Measurements from ENCODE around the gene HOXA13.
A peak's percentile ranks its signal among the peaks of the same experiment; 100 is the strongest.

HOXA13 gene

DNA sequence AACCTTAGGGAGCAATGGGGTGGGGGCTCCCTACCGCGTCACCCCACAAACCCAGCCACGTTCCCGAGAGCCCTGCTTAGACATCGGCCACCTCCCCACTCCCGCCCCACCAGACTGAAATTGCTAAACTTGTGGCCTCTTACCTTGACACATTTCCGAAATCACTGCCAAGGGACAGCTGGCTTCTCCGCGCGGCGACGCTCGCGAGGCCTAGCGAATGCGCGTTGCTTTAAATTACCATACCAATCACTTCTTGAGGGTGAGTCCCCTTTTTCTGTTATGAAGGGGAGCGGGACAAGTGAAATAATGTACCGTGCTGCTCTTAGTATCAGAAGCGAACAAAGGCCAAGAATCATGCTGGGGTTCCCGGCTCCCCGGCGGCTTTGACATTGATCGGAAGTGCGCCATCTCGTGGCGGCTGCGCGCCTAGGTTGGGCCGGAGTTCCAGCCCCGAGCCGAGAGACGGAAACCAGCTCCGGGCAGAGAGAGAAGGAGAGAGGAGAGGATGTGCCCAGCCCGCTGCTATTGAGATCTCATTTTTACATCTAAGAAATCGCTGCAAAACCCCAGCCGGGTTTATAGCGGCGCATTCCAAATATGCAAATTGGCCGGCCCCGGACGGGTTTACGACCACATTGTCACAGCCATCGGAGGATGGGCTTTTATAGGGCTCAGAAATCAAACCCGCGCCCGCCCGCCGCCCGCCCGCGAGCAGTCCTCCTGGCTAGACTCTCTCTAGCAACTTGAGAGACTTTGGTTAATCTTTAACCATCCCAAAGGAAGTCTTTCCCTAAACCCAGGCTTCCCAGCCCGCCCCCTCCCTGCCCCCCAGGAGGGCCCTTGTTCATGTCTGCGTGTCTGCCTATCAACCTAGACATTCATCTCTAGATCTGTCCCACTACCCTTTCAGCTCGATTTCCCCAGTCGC is 20.1 kb downstream of the HOXA13 start:
- peak; percentile 63 for DNase-seq

DNA sequence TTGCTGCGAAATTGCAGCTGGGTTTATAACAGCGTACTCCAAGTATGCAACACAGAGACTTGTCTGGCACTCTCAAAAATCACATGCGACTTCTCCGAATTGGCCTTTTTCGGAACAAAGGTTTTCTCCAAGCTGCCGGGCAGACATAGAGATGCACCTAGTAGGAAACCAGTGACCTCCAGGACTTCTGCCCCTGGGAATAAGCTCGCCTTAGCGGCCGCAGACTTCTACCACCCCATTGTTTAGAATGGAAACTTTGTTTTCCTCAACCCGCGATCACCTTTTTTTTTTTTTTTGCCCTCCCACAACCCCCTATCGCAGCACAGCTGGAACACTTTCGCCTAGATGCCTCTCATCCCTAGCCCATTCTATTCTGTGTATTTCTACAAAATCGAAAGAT is 20.9 kb downstream of the HOXA13 start:
- no peak for DNase-seq

DNA sequence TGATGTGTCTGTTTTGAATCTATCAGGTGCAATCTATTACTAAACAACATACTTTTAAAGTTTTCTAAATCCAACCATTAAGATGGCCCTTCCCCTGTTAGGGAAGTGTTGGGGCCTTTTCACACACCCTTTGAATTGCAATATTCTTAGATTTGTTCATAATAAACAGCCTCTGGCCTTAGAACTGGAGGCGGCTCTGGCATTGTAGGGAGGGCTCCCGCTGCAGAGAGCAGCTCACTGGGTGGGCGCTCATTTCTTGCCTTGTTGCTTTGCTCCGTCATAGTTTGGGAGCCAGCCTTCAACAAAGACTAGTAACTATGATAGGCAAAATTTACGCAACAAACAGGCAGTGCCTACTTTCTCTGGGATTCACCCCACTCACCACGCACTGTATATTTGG is 21.5 kb downstream of the HOXA13 start:
- DNase-seq: no peak

DNA sequence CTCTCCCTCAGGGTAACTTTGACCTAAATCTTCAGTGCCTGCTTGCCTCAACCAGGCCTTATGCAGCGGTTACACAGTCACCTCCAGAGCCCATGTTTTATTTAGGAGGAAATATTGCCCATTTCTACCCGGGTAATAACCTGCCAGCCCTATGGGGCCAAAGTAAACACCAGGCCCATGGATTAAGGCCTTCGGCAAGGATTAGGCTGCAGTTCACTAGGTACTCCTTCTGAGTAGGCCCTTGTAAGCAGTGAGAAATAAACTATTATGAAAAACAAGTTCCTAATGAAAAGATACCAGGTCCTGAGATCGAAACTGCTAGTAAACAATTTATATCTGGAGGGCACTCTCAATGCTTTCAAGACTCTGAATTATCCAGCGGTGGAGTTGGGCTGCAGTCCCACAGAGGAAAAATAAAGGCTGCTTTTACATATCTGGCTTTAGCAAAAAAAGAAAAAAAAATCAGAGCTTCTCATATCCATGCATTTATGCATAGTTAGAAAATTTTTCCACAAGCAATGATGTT is 22.0 kb downstream of the HOXA13 start:
- DNase-seq: no peak

DNA sequence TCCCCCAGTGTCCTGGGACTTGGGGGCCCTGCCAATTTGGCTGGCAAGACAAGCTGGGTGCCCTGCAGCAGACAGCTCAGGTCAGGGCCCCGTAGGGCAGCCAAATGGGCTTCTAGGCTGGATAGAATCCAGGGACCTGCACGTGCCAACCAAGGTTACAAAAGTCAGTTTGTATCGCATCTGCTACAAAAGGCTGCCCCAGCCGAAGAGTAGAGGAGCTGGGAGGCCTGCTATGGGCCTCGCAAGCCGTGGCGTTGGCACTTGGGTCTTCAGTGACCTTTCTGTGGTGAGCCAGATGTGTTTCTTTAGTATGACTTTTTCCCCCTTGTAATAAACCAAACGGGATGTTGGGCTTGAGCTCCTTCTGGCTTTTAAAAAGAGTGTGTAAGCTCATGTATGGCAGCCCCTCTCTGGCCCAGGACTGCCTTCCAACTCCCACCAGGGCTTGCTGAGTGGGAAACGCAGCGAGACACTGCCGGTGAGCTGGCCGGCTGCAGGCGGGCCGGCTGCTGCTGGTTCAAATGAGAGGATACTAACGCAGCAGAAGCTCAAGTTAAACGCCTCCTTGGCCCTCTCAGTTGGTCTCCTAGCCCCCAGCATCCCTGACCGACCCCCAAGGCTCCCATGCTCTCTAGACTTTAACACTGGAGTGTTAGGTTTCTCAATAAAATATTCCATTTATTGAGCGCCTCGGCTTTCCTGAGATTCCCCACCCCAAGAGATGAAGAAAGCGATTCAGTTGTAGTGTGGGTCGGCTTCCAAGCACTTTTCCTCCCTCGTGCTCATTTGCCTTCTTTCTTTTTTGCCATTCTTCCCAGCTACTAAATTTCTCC is 22.7 kb downstream of the HOXA13 start:
- DNase-seq: no peak

DNA sequence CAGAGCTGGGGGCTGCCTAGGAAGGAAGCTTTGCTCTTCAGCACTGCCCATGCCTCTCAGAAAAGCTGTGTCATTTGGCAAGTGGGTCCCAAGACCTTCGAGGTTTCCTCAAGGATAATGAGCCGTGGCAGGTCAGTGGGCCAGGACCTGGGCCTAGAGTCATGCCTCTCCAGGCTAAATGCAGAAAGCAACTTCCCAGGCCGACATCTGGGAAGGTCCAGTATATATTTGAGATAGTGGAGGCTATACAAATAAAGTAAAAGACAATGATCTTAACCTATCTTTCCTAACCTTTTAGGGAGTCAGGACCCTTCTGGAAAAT is 23.4 kb downstream of the HOXA13 start:
- DNase-seq: no peak

DNA sequence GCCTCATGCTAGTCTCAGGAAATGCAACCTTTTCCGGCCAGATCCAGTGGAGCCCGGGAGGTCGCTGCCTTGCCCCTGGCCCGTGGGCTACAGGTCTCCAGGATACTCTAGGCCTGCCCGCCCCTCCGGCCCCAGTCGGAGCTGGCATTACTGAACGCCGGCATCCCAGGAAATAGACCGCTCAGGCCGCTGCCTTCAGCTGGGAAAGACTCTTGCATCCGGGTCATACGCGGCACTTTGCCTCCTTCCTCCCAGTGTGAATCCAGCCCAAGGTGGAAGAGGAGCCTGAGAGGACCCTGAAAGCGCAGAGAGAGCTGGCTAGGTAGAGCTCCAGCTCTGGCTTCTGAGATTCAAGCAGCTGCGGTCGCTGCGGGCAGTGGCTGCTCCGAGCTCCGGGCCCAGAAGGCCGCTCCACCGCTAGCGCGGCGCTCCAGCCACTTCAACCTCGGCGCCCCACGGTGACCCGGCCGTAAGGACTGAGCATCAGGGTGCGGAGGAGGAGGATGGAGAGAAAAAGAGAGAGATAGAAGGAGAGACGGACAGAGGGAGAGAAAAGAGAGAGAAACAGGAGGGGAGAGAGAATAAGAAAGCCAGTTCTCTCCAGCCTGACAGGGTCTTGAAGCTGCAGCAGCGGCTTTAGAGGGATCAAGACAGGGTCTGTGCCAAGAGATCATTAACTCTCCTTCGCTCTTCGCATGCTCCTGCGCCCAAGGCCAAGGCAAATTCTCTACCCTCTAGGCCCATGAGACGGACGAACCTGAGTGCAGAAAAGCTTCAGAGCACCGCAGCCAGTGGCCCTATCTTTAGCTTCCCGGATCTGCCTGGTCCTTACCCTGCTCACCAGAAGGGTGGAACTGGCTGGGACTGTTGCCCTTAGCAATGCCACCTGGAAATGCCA is 24.0 kb downstream of the HOXA13 start:
- no peak for DNase-seq

DNA sequence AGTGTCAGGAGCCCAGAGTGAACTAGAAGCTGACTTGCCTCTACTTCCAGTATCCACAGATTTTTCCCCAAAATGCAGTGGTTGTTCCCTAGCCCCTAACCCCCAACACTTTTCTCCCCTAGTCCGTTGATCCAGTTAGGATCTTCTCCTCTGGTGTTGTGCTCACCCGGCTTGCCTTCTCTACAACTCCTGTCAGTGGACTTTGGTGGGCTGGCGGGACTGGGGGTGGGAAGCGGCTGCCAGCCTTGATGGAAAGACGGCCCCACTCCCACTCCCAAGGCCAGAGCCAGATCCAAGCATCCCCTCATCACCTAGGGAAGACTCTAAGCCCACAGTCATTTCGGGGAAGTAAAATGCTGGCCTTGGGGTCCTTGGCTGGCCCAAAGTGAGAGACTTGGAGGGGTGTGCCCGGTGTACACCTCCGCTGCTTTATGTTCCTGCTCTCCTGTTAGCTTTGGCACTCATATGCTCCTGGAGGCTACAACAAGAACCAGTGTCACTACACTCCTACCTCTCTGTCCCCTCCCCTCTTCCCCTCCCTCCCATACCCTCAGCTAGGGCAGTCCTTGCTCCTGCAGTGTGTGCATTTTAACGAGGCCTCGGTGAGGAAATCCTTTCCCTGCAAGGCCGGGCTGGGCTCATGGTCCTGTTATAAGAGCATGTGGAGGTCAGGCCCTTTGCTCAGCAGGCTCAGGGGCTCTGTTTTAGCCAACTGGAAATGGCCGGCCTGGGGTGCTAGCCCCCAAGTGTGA is 24.8 kb downstream of the HOXA13 start:
- DNase-seq: no peak

DNA sequence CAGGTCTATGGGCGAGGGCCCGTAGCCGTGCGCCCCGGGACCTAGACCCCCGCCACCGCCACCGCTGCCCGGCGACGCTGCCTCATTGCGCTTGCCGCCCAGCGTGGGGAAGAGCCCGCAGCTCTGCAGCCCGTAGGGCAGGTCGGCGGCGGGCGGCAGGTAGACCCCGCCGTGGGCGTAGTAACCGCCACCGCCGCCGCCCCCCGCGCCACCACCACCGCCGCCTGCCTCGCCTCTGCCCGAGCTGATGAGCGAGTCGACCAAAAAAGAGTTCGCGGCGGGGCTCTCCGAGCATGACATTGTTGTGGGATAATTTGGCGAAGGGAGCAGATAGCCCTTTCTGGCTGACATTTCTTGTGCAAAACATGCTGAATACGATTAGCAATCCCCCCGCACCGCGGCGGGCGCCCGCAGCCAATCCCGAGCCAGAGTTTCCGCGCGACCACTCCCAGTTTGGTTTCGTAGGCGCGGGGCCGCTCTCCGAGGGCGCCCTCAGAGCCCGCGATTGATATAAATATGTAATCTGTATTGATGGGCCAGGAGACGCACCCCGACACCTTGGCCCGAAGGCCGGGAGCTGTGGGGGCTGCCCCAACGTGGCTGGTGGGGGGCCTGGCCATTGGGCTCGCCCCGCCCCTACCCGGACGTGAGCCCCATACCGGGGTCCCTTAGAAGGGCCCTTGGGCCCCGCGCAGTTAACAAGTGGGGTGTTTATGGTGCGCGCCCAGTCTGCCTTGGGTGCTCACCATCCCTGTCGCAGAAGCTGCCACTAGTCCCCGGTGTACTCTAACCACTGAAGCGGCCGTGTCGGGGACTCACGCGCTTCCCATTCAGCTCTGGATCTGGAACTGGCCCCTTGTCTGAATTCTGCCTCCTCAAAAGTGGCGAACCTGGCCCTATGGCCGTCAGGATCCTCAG is 25.7 kb downstream of the HOXA13 start, which contains the start of gene HOXA10:
Gene HOXA10 (minus strand): TSS at position 365 of the 918 bp plus-strand sequence. CDS start 14 bp downstream, at position 351.
- no peak for DNase-seq

DNA sequence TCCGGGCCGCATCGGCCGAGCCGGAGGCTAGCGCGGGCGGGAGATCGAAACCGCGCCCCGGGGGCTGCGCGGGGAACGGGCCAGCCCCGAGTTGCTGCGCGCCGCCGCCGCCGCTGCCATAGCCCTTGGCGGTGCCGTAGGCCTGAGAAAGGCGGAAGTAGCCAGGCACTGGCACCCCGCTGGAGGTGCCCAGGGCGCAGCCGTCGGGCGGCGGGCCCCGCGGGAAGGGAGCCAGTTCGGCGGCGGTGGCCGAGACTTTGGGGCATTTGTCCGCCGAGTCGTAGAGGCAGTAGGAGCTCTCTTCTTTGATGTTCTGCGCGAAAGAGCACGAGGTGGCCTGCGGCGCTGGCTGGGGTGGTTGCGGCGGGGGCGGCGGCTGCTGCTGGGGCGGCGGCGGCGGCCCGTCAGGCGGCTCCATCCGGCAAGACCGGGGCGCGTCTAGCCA is 26.4 kb downstream of the HOXA13 start:
- DNase-seq: no peak

DNA sequence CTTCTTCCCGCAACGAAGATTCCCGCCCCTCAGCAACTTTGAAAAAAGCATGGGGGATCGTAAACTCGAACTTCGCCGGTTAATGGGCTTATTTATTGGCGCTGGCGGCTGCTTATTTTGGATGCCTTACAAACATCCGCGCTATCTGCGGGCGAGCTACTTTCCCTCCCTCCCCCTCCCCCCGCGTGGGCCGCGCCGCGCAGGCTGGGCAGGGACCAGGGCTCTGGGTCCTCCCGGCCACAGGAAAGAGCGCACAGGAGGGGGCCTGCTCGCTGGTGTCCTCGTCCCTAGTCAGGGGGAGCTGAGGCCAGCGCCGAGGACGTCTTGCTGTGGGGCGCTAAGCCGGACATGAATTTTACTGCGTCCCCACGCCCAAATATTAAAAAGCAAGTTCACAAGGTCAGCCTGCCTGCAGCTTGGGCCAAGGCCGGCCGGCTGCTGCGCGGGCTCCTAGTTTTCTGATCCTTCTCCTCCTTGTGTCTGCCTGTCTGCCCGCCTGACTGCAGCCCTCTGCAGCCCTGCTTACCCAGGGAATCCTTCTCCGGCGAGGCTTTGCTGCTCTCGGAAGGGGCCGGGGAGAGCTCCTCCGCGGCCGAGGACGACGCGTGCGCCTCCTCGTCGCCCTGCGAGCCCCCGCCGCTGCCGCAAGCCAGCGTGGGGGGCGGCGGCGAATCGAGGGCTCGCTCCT is 26.9 kb downstream of the HOXA13 start:
- DNase-seq: peak; percentile 52

DNA sequence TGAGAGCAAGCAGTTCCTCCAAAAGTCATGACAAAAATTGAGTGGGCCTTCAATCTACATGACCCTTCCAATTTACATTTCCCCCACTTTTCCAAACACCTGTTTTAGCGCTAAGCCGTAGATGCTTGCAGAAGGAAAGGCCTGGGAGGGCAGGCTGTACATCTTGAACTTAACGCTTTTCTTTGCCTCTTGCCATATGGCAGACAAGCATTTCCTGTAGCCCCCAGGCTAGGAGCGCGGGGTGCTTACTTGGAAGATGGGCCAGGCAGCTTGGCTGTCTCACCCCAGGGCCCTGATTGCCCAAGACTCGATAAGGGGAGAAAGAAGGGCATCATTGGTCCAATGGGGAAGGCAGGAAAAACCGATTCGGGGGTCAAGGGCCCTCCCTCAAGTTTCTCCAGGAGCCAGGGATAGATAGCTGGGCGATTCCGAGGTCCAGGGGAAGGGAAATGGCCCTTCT is 27.5 kb downstream of the HOXA13 start:
- DNase-seq: no peak

DNA sequence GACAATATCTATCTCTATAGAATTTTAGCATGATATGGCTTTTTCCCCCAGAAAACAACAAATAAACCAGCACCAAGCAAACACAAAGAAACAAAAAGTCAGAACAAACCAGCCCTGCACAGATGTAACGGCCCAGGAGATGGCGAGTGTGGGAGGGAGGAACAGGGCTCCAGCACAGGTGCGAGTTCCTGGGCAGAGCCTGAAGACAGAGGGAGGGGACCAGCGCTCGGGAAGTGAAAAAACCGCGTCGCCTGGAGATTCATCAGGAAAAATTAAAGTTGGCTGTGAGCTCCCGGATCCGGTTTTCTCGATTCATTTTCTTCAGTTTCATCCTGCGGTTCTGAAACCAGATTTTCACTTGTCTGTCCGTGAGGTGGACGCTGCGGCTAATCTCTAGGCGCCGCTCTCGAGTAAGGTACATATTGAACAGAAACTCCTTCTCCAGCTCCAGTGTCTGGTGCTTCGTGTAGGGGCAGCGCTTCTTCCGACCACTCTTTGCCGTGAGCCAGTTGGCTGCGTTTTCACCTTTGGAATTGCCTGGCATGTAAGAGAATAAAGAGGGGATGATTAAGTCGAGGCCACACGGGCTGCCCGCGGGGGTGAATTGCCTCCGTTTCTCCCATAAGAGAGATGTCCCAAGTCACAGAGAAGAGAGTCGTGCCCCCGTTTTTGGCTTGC is 28.1 kb downstream of the HOXA13 start:
- no peak for DNase-seq

DNA sequence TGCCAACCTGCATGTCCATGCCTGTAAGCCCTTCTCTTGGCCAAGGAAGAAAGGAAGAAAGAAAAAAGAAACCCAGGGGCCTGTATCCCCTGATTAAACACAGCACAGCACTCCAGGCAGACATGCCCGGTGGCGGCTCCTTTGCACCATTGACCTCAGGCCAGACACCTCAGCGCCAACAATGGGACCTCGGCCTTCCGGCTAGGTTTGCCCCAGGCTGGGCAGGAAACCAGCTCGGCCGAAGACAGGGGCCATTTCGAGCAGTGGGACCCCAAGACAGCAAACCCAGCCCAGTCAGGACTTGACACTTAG is 28.6 kb downstream of the HOXA13 start:
- DNase-seq: no peak

DNA sequence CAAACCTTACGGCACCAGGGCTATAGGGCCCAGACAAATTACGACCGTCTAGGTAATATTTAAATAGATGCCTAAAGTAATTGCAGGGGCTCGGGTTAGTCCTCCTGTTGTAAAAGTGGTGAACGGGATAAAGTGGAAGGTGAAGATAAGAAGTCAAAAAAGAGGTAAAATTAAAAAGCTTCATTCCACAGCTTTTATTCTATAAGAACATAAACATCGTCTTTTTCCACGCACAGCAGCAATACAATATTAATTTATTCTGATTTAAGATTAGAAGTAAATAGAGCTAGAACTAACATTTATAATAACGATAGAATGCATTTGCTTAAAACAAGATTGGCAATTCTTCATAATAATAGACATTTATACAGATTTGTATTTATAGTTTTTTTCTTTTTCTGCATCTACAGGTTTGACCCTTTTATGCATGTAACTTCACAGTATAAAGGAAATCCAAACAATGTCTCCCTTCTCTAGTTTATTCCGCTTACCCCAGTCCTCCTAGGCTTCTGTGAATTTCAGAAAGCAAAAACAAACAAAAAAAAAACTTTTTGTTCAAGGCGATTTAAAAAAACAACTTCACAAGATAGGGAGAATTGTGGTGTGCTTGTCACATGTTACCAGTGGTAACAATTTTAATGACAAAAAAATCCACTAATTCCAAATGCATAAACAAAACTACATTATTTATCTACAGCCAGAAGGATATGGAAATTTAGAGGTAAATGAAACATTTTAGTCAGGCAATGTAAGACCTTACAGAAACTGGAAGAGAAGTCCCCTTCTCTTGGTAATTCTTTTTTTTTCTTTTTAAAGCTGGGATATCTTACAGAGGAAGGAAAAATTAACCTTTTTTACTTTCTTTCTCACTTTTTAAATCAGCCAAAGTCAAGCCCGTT is 29.2 kb downstream of the HOXA13 start:
- no peak for DNase-seq

DNA sequence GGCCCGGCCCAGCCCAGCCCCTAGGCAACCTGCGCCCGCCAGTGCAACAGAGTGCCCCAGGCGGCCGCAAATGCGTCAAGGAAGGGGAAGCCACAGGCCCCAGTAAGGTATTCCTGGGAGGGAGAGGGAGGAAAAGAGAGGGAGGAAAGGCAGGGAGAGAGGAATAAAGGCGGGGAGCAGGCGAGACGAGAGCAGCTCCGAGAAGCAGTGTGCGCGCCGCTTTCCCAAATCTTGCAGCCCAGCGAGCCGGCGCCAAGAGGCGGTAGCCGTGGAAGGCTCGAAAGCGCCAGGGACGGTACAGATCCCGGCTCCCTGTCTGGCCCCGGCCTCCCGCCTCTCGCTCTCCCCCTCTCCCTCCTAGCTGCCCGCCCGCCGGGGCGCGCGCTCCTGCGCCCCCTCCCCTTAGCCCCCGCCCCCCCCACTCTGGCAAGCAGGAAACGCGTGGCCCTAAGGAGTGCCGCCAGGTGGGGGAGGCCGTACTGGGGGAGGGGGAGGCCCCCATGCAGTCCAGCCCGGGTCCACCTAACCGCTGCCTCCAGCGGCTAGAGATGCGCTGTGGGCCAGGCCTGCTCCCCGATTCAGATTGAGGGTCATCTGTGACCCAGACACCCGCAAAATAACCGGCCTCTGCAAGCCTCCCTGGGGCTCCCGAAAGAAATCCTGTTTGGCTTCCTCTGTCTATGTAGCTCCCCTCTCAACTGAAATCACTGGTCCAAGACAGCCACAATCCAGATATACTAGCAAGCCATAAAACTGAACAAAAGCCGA is 30.0 kb downstream of the HOXA13 start:
- DNase-seq: no peak

DNA sequence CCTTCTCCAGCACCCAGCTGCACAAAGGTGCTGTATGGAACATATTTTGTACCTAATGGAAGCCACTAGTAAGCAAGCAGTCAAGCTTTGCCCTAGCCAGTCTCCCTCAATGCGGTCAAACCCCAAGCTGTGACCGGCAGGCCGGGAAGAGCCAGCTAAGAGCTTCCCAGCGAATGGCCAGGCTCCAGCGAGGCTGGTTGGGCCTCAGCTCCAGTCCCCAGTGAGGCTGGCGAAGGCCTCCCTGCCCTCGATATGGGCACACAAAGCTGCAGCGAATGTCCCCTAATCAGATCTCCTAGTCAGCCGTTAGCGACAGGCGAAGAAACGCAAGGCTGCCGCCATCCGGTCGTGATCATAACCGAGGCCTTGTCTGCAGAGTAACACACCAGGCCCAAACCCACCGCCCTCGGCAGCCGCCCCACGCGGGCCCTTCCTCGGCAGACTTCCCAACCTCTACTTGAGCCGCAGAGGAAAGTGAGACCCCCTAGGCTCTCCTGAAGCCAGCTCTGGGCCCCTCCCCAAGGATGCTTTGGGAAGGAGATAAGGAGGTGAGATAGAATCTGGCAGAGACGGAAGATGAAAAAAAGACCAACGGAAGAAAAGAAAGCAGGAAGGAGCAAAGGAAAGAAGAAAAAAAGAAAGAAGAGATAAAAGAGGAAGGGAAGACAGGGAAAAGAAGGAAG is 31.5 kb downstream of the HOXA13 start:
- no peak for DNase-seq
